ENCODE measurements around the gene TRIM54. TPM values are rescaled to one million over a fixed set of nuclear protein-coding genes. Genes with fewer than 3 reads are reported as not detected.

TRIM54 gene
- total and polyA plus RNA-seq, 9 of the 15 experiments (the other 6 are each of a cell fraction or from before 2014, with no cell fraction given): not detected

GRCh38 chr2:27291865-27292264 is 9.6 kb downstream of the TRIM54 start:
- WGBS (ENCODE audit: insufficient coverage, low coverage, missing lambda C conversion rate): 10% methylated on average over 6 of the region's 6 CpGs
- ATAC-seq: peak; percentile 88
- peak overlapping the region; percentile 3; the same call in 1 of the 2 replicates for H2AFZ ChIP-seq (ENCODE audit: low read depth, low read length)
- TF ChIP-seq, protein P1, sequence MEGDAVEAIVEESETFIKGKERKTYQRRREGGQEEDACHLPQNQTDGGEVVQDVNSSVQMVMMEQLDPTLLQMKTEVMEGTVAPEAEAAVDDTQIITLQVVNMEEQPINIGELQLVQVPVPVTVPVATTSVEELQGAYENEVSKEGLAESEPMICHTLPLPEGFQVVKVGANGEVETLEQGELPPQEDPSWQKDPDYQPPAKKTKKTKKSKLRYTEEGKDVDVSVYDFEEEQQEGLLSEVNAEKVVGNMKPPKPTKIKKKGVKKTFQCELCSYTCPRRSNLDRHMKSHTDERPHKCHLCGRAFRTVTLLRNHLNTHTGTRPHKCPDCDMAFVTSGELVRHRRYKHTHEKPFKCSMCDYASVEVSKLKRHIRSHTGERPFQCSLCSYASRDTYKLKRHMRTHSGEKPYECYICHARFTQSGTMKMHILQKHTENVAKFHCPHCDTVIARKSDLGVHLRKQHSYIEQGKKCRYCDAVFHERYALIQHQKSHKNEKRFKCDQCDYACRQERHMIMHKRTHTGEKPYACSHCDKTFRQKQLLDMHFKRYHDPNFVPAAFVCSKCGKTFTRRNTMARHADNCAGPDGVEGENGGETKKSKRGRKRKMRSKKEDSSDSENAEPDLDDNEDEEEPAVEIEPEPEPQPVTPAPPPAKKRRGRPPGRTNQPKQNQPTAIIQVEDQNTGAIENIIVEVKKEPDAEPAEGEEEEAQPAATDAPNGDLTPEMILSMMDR (IDR thresholded peaks at IDR 0.05 in 2 of 3, conservative IDR thresholded peaks at IDR 0.05 in 1 of 3; ENCODE audit: insufficient read depth in 2 of 3, low read depth in 1 of 3, low read length in 3 of 3): peak; percentile 57 to 64 (median 58)
- TF ChIP-seq CBFB (CRISPR knock-in tag; IDR thresholded peaks at IDR 0.05) (0 out of 2 replicates have a peak, but pooled peaks have one; percentile 27), HMBOX1 (IDR thresholded peaks at IDR 0.05) (peak; percentile 40; the same call in 1 of the 2 replicates), OTX1 (CRISPR knock-in tag; IDR thresholded peaks at IDR 0.05) (no peak), DEAF1 (CRISPR knock-in tag; IDR thresholded peaks at IDR 0.05) (peak; percentile 45; the same call in 1 of the 2 replicates)
- TF ChIP-seq, protein P2, sequence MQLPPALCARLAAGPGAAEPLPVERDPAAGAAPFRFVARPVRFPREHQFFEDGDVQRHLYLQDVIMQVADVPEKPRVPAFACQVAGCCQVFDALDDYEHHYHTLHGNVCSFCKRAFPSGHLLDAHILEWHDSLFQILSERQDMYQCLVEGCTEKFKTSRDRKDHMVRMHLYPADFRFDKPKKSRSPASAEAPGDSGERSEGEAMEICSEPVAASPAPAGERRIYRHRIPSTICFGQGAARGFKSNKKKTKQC (CRISPR knock-in tag; IDR thresholded peaks at IDR 0.05): no peak

More at GRCh38 chr2:27291865-27292264, 9.6 kb downstream of the TRIM54 start:
- no peak overlapping the region for H3K27ac ChIP-seq (ENCODE audit: extremely low read depth, low read depth, low read length)
- no peaks in the 10 kb centered on the region for H3K9me1 ChIP-seq (ENCODE audit: control insufficient read depth, insufficient read depth, low read length)
- DNase-seq (ENCODE audit: extremely low read depth in 1 of 4, low spot score in 3 of 4) (peak in 2 of 4 experiments; percentile 59 to 61), FAIRE-seq (peak; percentile 67)
- POLR2A ChIA-PET: interaction anchor here (0.6 to 3.0 kb wide), 11 partner anchors 11 to 1435 kb away, joined by 3 to 15 read pairs (median 4); partner anchors contain the start of genes ATRAID, SLC4A1AP and SLC5A6
- no peaks in the 10 kb centered on the region for H3K9me3 ChIP-seq (replicated peaks; ENCODE audit: control insufficient read depth, insufficient read depth, low read depth, low read length)
- H3K4me1 ChIP-seq (replicated peaks in 1 of 2; ENCODE audit: control insufficient read depth in 2 of 2, insufficient read depth in 2 of 2, low read length in 2 of 2): peaks cover 4 to 12% of the 10 kb centered on the region in 2 experiments
- peak overlapping the region in 1 of 2 experiments; percentile 37; a peak in 1 of 4 replicates for H3K9ac ChIP-seq (ENCODE audit: insufficient read depth in 1 of 2, low read depth in 2 of 2, low read length in 2 of 2)
- H4K20me1 ChIP-seq (replicated peaks; ENCODE audit: control insufficient read depth, insufficient read depth, low read length): no peaks in the 10 kb centered on the region
- no peaks in the 10 kb centered on the region for H3K36me3 ChIP-seq (ENCODE audit: control insufficient read depth, insufficient read depth, low read length)
- intact Hi-C loops (cut with micrococcal nuclease) (loop anchor here (10.0 kb wide), 1 partner anchor 327 kb away; no protein-coding TSS in a partner anchor), in situ Hi-C loops (cut with MboI) (loop anchor here (10.0 kb wide), 1 partner anchor 447 kb away; the partner anchor contains the start of gene DPYSL5)
- no peaks in the 10 kb centered on the region for H3K27me3 ChIP-seq (ENCODE audit: control insufficient read depth in 2 of 2, insufficient read depth in 2 of 2, low read length in 2 of 2)
- no peaks in the 10 kb centered on the region for H3K79me2 ChIP-seq (ENCODE audit: control insufficient read depth, insufficient read depth, low read length)
- H3K4me2 ChIP-seq (ENCODE audit: insufficient read depth, low read length): 0 out of 2 replicates have a peak overlapping the region, but pooled peaks have one; percentile 10
- BruUV-seq (replicated peaks): no TSS peak
- CTCF ChIA-PET (ENCODE audit: low intra/inter-chr PET ratio): interaction anchor here (0.6 to 1.3 kb wide), 3 partner anchors 11 to 176 kb away, joined by 3 to 5 read pairs (median 4); no protein-coding TSS in a partner anchor
- H3K4me3 ChIP-seq: no peak overlapping the region
